Measurements from ENCODE around the gene CD300LF.
A peak's percentile ranks its signal among the peaks of the same experiment; 100 is the strongest.

Gene CD300LF

DNA sequence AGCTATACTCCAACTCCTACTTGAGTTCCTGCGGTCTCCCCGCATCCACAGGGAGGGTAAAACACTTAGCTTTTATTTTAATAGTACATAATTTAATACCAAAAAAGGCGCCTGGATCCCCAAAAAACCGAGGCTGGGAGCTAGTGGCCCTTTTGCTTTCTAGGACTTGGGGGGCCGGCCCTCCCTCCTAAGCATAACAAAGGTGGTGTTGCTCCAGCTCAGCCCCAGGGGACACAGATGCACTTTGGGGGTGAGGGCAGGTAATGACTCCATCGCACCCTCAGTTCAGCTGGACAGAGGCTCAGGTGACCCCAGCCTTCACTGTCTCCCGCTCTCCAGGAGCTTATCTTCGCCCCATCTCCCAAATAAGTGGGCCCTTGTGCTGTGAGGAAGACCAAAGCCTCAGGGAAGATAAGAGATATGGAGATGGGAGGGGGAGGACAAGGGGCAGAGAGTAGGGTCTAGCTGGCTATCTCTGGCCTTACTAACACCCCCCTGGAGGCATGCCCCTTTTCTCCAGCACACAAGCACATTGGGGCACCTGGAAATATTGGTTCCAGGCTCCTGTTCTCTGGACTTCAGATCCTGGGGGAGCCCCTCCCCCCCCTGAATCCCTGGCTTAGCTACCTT lies 32.9 kb upstream of the CD300LF start:
- DNase-seq, result no peak

DNA sequence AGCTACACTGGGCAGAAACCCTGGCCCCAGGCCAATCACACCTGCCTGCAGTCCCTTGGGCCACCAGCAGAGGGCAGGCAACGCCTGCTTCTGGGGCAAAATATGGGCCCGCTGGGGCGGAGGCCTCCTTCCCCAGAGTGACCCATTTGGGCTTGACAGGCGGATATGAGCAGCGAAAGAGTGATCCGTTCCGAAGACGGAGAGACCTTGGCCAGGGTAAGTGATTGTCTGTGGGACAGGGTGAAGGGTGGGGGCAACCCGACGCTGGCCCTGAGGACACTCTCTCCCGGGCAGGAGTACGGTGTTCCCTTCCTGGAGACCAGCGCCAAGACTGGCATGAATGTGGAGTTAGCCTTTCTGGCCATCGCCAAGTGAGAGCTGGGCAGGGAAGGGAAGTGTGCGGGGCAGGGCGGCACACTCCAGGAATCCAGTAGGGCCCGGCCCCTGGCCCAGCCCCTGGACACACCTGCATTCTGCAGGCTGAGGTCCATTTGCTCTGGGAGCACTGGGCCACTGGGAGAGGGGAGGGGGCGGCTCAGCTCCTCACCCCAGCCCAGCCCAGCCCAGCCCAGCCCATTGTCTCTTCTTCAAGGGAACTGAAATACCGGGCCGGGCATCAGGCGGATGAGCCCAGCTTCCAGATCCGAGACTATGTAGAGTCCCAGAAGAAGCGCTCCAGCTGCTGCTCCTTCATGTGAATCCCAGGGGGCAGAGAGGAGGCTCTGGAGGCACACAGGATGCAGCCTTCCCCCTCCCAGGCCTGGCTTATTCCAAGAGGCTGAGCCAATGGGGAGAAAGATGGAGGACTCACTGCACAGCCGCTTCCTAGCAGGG lies 32.2 kb upstream of the CD300LF start:
- peak; percentile 56 for DNase-seq

- no peak for DNase-seq
Measured at GRCh38 chr17:74744349-74744713, 31.6 kb upstream of the CD300LF start.

DNA sequence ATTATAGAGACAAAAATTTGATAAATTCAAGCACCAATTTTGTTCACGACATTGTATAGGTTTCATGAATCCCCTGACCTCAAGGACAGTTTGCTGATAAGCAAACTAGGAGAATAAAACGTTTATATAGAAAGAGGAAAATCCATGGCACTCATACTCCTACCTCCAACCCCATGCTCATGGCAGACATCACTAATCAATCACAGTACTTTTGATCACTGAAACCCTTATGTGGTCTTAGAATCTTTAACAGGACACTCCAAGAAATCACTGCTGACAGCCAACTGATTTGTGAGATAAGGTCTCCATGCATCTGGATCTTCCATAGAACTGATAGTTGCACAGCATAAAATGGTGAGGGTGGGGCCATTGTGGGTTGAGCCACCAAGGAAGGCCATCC lies 31.0 kb upstream of the CD300LF start:
- no peak for DNase-seq

DNA sequence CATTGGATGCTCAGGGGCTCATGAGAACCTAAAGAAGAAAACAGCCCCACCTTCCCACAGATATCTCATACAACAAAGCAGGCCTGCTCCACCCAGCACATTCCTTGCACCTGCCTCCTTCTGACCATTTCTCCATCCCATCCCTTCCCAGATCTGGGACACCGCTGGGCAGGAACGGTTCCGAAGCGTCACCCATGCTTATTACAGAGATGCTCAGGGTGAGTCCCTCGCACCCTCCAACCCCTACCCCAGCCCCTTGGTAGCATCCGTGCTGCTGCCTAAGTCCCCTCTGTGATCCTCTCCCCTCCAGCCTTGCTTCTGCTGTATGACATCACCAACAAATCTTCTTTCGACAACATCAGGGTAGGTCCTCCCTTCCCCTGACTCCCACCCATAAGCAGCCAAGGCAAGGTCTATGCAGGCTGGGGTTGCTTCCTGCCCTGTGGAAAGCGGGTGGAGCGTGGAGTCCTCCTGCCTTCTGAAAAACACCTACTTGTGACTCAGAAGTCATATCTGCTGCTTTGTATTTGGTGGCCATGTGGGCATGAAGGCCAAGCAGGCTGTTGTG lies 30.3 kb upstream of the CD300LF start:
- DNase-seq, result no peak

DNA sequence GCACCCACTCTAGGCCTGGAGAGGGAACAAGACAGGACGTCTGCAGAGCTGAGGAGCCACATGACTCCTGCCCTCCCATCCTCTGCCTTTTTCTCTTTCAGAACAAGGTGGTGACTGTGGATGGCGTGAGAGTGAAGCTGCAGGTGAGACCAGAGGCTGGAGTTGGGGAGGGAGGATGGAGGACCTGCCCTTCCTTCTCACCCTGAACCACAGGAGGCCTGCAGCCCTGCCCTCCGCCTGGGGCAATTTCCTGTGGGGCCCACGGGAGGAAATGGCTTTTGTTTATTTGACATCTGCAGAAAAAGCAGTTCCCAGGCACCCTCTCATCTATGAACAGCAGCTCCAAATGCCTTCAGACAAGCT lies 29.4 kb upstream of the CD300LF start:
- no peak for DNase-seq

DNA sequence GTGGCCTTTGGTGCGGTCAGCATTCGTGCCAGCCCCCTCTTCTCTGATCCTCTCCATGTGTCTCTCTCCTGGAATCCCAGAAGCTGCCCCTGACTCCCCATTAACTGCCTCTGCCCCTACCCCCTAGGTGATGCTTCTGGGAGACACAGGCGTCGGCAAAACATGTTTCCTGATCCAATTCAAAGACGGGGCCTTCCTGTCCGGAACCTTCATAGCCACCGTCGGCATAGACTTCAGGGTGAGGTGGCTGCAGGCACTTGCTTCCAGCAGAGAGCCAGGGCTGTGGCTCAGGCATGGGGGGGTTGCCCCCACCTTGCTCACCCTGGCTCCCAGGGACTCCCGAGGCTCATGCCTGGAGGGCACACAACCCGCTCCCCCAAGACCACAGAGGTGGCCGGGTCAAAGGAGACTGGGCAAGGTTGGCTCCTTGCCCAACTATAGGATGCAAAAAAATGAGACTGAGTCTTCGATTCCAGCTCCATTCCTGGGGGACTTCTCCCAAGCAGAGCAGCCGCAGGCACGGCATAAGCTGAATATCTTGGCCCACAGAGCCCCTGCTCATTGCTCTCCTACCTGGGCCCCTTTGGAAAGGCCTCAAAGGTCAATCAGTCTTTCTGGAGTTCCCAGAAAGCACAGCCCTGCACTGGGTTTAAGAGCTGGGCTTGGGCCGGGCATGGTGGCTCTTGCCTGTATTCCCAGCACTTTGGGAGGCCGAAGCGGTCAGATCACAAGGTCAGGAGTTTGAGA lies 28.1 kb upstream of the CD300LF start:
- no peak for DNase-seq

DNA sequence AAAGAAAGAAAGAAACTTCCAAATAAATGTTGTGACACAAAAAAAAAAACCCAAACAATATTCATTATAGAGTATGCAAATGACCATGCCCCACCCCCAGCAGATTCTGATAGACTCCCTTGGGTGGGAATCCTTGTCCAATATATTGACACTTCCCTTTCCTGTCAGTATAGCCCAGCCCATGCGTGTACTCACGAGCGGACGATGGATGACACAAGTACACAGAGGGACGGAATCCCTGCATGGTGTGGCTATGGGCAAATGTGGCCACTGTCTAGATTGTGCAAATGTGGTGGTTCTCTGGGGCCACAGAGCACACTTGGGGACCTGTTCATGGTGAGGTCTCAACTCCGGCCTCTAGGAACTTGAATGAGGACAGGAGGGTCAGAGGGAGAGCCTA lies 27.4 kb upstream of the CD300LF start:
- DNase-seq, result no peak

DNA sequence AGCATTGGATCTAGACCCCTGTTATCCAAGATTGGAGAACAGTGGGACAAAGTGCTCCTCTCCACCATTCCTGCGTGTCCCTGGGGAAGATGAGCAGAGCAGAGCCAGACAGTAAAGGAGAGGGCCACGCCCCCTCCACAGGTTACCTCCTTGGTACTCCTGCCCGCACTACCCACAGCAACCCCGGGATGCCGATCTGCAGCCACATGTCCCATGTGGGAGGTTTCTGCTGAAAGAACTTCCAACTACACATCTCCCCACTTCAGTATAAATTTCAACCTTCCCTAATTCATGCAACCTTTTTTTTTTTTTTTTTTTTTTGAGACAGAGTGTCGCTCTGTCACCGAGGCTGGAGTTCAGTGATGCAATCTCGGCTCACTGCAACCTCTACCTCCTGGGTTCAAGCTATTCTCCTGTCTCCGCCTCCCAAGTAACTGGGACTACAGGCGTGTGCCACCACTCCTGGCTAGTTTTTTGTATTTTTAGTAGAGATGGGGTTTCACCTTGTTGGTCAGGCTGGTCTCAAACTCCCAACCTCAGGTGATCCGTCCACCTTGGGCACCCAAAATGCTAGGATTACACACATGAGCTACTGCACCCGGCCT lies 26.6 kb upstream of the CD300LF start:
- DNase-seq, result no peak

DNA sequence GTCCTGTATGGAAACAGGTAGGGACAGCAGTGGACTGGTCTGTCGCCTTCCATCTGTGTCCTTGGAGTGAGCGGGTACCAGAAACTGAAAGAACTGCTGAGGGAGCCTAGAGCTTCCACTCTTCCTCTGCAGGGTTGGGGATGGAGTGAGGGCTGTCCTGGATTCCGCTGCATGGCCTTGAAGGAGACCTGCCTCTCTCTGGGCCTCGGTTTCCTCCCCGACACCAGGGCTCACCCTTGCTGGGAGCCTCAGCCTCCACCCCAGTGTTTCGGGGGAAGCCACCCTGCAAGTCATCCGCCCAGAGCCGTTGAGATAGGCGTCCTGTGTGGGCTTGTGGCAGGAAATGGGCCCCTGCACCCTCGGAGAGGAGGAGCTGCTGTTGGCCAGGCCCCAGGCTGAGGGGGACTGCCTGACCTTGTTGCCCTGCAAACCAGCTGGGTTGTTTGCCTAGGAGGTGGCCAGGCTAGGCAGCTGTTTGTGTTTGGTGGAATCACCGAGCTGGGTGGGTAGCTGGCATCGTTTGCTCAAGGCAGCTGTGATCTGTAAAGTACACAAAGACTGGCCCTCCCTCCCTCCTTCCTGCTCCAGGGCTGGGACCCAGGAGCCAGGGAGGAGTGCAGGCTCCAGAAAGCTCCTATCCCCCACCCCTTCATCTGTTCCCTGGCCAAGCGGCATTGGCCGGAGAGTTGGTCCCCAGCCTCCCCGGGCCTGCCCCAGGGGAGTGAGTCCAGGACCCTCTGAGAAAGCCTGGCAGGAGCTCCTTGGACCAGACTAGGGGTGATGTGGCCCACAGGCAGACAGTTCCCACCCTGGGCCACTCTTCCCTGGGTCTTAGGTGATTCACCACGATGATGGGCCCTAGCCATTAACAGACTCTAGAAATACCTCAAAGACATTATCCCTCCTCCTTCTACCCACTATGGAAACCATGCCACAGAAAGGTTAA lies 25.6 kb upstream of the CD300LF start:
- DNase-seq, result no peak

DNA sequence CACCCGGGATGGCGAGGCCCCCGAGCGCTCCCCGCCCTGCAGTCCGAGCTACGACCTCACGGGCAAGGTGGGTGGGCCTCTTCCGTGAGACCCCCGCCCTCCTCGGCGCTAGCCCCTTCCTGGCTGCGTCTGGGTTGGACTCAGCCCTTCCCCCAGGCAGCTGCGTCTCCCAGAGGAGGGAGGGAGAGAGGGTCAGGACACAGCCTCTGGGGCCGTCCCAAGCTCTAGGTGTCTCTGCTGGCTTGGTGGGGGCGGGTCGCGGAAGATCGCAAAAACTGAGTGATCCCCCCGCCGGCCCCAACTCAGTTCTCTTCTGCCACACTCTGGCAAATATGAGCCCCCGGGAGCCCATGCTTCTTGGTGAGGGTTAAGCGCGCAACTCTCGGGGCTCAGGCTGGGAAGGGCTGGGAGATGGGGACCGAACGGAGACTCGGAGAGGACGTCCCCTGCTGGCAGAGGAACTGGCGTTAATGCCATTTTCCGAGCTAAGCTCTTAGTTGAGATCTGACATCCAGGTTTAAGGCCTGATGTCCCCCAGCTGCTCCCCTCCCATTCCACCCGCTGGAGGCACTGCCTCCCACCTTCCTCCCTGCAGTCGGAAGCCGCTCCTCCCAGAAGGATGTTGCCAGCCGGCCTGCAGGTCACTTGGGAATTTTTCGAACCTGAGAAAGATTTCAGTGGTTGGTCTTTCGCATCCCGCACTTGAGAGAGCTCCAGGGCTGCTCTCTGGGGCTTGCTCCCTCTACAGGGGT lies 24.8 kb upstream of the CD300LF start:
- DNase-seq, result peak; percentile 37

DNA sequence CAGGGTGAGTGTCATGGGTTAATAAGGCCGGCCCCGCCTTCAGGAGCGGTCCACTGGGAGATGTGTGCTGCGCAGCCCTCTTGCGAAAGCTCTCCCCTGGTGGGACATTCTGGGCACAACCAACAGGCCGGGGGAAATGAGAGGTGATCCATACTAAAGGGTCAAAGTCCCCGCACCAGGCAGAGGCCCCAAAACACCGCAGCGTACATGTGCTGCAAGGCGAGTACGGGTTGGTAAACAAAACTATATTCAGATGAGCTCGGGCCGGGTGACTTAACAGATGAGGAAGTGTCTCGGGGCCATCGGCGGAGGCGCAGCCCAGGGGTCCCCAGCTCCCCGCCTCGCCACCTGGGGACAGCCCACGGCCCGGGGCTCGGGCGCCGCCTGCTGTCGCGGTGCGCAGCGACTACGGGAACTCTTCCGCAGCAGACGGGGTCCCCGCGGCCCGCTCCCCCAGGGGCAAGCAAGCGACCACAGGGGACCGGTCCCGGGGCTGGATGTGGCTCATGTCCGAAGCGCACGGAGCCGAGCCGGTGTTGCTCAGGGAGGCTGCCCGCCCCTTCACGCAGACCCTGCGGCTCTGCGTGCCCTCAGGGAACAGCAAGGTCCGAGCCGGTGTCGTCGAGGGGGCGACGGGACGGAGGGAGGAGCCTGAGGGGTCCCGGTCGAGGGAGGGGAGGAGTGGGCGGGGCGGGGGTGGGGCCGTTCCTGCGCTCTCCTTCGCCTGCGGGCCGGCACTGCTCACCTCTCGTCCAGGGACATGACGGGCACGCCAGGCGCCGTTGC lies 24.0 kb upstream of the CD300LF start, which contains the start of gene RAB37:
TSS of gene RAB37 (plus strand) at position 744 of the 786 bp plus-strand sequence. CDS start at position 761, 17 bp downstream.
- DNase-seq, result no peak

GRCh38 chr17:74734256-74734655 lies 21.5 kb upstream of the CD300LF start:
- no peak for DNase-seq

- DNase-seq, result no peak
Measured at GRCh38 chr17:74733365-74734122, 20.8 kb upstream of the CD300LF start.

DNA sequence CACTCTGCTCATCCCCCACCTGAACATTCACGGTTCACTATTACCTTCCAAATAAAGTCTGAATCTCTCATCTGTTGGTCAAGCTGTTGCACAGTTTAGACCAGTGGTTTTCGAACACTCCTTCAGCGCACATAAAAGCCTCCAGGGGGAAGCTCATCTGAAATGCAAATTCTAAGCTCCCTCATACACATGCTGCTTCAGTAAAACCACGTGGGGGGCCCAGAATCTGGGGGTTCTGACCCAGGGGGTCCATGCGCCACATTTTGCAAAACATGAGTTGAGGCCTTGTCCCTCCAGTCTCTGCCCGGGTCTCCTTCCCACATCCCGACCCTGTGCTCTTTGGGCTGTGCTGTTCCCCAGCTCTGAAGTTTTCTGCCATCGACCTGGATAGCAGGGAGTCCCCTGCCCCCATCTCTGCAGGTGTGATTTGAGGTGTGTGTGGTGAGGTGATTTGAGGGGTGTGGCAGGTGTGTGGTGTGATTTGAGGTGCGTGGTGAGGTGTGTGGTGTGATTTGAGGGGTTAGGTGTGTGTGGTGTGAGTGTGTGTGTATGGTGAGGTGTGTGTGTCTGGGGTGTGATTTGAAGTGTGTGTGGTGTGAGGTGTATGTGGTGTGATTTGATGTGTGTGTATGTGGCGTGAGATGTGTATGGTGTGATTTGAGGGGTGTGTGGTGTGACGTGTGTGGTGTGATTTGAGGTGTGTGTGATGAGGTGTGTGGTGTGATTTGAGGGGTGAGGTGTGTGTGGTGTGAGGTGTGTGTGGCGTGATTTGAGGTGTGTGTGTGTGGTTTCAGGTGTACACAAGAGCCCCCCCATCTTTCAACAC lies 19.5 kb upstream of the CD300LF start:
- no peak for DNase-seq

- DNase-seq, result no peak
Measured at GRCh38 chr17:74731347-74731605, 18.6 kb upstream of the CD300LF start.

DNA sequence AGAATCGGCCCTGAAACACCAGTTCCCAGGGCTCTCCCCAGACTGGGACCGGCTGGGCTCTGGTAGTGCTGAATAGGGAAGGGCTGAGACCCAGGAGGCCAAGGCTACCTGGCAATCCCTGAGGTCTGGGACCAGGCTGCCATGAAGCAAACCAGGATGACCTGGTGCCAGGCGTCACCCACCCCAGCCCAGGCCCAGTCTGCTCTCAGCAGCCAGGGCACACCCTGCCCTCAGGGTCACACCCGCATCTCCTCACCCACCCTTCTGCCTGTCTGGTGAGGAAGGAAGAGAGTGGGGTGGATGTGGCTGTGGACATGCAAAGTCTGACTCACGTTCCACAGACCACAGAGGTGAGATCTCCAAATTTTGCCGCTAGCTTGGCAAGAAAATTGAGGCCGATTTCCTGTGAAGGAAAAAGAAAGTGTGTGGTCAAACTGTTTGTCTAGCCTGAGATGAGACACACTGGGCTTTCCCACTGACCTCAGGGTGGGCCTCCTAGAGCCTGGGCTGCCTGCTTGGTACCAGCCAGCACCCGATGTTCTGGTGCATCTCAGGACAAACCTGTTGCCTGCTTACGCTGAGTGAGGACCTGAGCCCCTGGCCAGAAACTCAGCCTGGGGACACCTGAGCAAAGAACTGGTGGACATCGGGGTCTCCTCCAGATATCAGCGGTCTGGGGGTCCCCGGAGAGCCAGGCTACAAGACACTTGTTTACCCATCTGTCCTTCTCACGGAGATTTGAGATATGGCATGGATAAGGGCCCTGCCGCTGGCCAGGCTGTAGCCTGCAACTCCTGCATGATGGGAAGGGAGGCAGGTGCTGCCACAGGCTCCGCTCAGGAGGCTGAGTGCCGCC lies 18.0 kb upstream of the CD300LF start:
- no peak for DNase-seq

DNA sequence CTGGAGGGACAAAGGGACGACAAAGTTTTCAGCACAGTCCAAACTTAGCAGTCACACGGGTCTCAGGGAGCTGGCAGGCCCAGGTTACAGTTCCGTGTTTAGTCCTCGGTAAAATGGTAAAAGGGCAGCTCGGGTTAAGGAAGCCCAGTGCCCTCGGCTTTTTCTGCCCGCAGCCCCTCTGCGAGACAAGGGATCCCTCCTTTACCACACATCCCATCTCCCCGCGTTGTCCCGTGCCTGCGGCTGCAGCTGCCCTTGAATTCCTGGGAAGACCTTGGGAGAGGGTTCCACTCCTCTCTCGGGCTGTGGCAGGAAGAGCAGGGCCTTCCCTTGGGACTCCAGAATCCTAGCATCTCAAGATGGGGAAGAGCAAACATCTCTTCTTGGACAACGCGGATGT lies 17.1 kb upstream of the CD300LF start:
- no peak for DNase-seq
